A673 (cell line): Measurements from ENCODE around the gene HMX2.
A peak's percentile ranks its signal among the peaks of the same experiment; 100 is the strongest.

Source experiments
- CTCF ChIP-seq: fragments of 300-800, 200-600 bp; sonication (generic); conservative IDR thresholded peaks from 2 replicates; pipeline ENCODE4 v1.5.1; 2017; ENCODE audit warnings: low read depth, mild to moderate bottlenecking, antibody characterized with exemption, low read length, moderate library complexity, mixed read lengths
- EZH2 ChIP-seq: fragments of 200-600 bp; sonication (generic); IDR thresholded peaks from 2 replicates; pipeline ENCODE4 v1.6.1; 2017; ENCODE audit warnings: borderline replicate concordance, low read depth, mild to moderate bottlenecking, mixed read lengths, antibody characterized with exemption, low read length; ENCODE audit not compliant: poor library complexity, severe bottlenecking

DNA sequence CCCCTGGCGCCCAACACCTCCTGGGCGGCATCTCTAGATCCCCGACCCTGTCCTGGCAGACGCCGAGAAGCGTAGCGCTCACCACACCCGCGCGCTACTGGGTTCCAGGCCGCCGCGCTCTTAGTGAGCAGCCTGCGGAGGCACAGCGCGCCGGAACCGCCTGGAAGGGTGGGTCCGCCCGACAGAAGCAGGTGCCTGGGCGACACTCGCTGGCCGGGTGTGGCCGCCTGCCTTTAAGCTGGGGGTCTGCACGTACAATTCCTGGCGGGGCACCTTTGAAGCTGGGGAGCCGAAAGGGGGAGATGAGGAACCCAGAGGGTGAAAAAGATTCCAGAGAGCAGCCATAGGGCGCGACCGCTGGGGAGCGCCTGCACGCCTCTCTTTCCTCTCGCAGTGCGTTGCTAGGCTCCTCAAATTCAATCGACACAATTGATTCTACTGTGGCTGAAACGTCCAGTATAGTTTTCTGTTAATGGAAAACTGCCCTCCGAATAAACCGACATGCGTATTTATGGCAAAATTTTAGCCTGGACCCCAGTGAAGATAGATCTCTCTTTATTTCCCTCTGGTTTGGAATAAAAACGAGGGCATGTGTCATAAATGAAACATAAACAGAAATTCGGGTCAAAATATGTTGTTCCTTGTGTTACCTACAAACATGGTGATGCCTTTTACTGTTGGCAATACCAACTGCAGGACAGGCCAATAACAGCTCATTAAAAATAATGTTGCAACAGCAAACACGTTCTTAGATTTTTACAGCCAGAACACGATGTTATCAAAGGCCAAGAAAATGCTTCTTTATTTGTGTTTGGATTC, 7.6 kb upstream of the HMX2 start:
- TF ChIP-seq CTCF (0 out of 2 replicates have a peak, but pooled peaks have one; percentile 15), EZH2 (peak; percentile 92)
